HepG2 (cell line): Measurements from ENCODE around the gene ACTN1. TPM values are rescaled to one million over a fixed set of nuclear protein-coding genes. Genes with fewer than 3 reads are reported as not detected.

ENCODE experiments used
- ELF1 ChIP-seq: sonication (generic); formaldehyde crosslinking; IDR thresholded peaks from 2 replicates; pipeline ENCODE4 v1.4.0; 2020; ENCODE audit warnings: missing genetic modification reagents
- ERF ChIP-seq: IDR thresholded peaks from 2 replicates; pipeline ENCODE4 v1.6.1; 2018; ENCODE audit warnings: missing biosample characterization, missing genetic modification reagents
- HMGXB4 ChIP-seq, 2 experiments: sonication (generic) in 1 of 2; formaldehyde crosslinking in 1 of 2; IDR thresholded peaks; 2 replicates each; pipeline versions ENCODE4 v1.4.0 to v1.6.1; 2018 to 2020; ENCODE audit warnings: missing genetic modification reagents in 2 of 2, borderline replicate concordance in 1 of 2, low read depth in 1 of 2, mild to moderate bottlenecking in 1 of 2, missing biosample characterization in 1 of 2
- HOXA3 ChIP-seq: sonication (generic); formaldehyde crosslinking; IDR thresholded peaks from 2 replicates; pipeline ENCODE4 v1.5.0; 2020; ENCODE audit warnings: missing genetic modification reagents
- SMC3 ChIP-seq: IDR thresholded peaks from 2 replicates; pipeline ENCODE4 v1.6.1; 2011; ENCODE audit warnings: low read length, improper control_type of control experiment
- SRSF4 ChIP-seq: fragments of 200-400 bp; formaldehyde crosslinking; IDR thresholded peaks from one replicate; pipeline ENCODE4 v1.6.1; 2018; ENCODE audit warnings: mild to moderate bottlenecking, low read depth, low read length, moderate library complexity; ENCODE audit not compliant: poor library complexity, severe bottlenecking
- TBX3 ChIP-seq: fragments of 450-650 bp; IDR thresholded peaks from 2 replicates; pipeline ENCODE4 v1.6.1; 2017; ENCODE audit warnings: antibody characterized with exemption, mild to moderate bottlenecking, inconsistent platforms, borderline replicate concordance
- TEAD3 ChIP-seq: optimal IDR thresholded peaks from 2 replicates; pipeline ENCODE3; 2016; ENCODE audit warnings: borderline replicate concordance
- ZNF10 ChIP-seq: sonication (generic); formaldehyde crosslinking; IDR thresholded peaks from 2 replicates; pipeline ENCODE4 v1.4.0; 2020; ENCODE audit warnings: mild to moderate bottlenecking, low read depth, missing genetic modification reagents, borderline replicate concordance
- ZNF362 ChIP-seq: sonication (generic); formaldehyde crosslinking; IDR thresholded peaks from 2 replicates; pipeline ENCODE4 v1.4.0; 2020; ENCODE audit warnings: missing genetic modification reagents, mild to moderate bottlenecking, borderline replicate concordance
- ZNF430 ChIP-seq: sonication (generic); formaldehyde crosslinking; IDR thresholded peaks from 2 replicates; pipeline ENCODE4 v1.9.0; 2021; ENCODE audit warnings: mild to moderate bottlenecking, missing genetic modification reagents
- ZNF749 ChIP-seq: sonication (generic); formaldehyde crosslinking; IDR thresholded peaks from 2 replicates; pipeline ENCODE4 v1.8.0; 2022; ENCODE audit warnings: mild to moderate bottlenecking, missing genetic modification reagents, moderate library complexity, borderline replicate concordance
- polyA plus RNA-seq, 8 experiments: library from polyadenylated mRNA; depleted of rRNA in 3 of 8; stranded (reverse) in 7 of 8; unstranded in 1 of 8; fragments of >200 nt; fragmentation: Illumina TruSeq in 4 of 8; extraction: Trizol in 4 of 8; gene quantifications; 2 replicates each; pipeline versions ENCODE4 v1.2.1 to v1.2.3, GENCODE V29; 2011 to 2016; ENCODE audit warnings: low read depth in 4 of 8, missing spikeins in 1 of 8, mixed read lengths in 1 of 8; ENCODE audit not compliant: insufficient read depth in 1 of 8
- total RNA-seq, 5 experiments: library from RNA; depleted of rRNA; stranded (reverse); fragments of >200 nt; fragmentation: Illumina TruSeq; extraction: Trizol; gene quantifications; 2 replicates each; pipeline ENCODE4 v1.2.3, GENCODE V29; 2016; ENCODE audit warnings: low read depth in 1 of 5

ACTN1 gene
- total and polyA plus RNA-seq, 2 of the 13 experiments (the other 11 are each of a cell fraction or from before 2014, with no cell fraction given): 58.6 to 162 TPM

GRCh38 chr14:68843471-68844209, 135.5 kb downstream of the ACTN1 start (continued):
- TF ChIP-seq ZNF430 (CRISPR knock-in tag) (no peak), TEAD3 (peak; percentile 75), HOXA3 (CRISPR knock-in tag) (0 out of 2 replicates have a peak, but pooled peaks have one; percentile 21), SRSF4 (no peak), ZNF10 (CRISPR knock-in tag) (no peak), ZNF749 (no peak), HMGXB4 (CRISPR knock-in tag; IDR thresholded peaks at IDR 0.05; ENCODE audit: borderline replicate concordance in 1 of 2, low read depth in 1 of 2) (peak in 1 of 2 experiments; percentile 42; a peak in 1 of 4 replicates), ELF1 (CRISPR knock-in tag) (no peak), SMC3 (peak; percentile 48), TBX3 (no peak), ERF (no peak), ZNF362 (CRISPR knock-in tag) (no peak)
- TF ChIP-seq, all 625 proteins: peak for 13
